ENCODE results near the gene THRAP3.

DNA sequence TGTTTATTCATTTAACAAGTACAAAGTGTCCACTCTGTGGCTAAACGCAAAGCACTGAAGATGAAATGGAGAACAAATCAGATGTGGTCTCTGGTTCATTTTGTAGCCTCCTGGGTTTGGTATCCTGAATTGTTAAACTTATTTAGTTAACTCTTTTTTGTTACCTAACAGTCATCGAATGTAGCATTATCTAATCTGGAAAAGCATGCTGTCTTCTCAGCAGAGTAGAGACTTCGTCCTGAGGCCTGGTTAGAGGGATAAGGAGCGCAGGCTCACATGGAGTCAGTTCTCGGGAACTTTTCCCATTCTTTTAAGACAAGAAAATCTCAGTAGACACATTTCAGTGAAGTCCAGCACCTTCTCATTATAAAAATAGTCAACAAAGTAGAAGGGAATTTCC, 48.8 kb downstream of the THRAP3 start:
- TF ChIP-seq EZH2 (IDR thresholded peaks at IDR 0.05; ENCODE audit: insufficient read depth, poor library complexity, severe bottlenecking) (no peak), EZH2phosphoT487 (IDR thresholded peaks at IDR 0.05; ENCODE audit: insufficient read depth, low read depth) (no peak)

Measured in GM23248 (cell line).